ENCODE measurements around the gene CMTM4.
"Not testable (repeated sequence)": the region's sequence is repeated elsewhere in the genome, so short reads cannot be mapped to it uniquely, and the experiment has no call there.

CMTM4 gene

DNA sequence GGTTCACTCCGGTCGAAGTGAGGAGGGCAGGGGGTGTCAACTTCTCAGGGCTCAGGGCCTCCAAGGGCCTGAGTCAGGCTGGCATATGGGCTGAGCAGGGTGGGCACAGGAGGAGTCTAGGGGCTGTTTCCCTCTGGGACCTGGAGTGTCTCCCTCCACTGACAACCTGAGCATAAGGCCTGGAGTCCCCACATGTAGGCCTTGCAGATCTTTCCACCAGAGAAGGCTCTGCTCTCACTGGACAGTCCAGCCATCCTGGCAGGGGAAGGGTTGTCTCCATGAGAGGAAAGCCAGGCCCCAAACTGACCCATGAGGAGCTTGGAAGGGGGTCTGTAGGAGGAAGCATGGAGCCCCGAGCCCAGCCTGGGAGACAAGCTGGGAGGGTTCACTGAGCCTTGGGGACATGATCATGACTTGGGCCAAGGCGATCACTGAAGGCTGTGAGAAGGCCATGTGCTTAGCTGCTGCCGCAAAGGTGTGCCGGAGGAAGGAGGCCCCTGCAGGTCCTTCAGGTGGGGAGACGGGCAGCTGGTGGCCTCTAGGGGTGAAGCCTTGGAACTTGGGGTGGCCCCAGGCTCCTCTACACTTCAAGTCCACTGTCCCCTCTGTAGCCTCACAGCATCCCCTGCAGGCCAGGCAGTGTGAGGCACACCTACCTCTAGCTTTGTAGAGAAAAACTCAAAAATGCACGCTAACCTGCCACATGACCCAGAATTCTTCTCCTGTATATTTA lies 107.4 kb downstream of the CMTM4 start:
- DNase-seq, result peak; percentile 18

DNA sequence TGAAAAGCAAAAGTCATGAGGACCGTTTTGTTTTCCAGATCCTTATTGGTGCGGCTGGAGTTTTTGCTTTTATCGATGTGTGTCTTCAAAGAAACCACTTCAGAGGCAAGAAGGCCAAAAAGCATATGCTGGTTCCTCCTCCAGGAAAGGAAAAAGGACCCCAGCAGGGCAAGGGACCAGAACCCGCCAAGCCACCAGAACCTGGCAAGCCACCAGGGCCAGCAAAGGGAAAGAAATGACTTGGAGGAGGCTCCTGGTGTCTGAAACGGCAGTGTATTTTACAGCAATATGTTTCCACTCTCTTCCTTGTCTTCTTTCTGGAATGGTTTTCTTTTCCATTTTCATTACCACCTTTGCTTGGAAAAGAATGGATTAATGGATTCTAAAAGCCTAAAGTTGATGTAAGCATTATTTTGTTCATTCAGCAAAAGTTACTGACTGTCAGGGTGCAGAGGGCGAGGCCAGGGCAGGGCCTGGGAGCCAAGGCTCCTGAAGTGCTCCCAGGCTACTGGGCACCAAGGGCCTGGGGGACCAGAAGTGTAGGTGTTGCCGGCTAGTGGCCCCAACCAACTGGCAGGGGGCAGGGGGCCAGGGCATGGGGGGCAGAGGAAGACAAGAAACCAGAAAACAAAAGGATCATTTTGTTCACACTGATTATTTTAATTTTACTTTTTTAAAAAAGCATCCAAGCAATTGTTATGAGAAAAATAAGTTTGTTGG lies 108.5 kb downstream of the CMTM4 start:
- no peak for DNase-seq

DNA sequence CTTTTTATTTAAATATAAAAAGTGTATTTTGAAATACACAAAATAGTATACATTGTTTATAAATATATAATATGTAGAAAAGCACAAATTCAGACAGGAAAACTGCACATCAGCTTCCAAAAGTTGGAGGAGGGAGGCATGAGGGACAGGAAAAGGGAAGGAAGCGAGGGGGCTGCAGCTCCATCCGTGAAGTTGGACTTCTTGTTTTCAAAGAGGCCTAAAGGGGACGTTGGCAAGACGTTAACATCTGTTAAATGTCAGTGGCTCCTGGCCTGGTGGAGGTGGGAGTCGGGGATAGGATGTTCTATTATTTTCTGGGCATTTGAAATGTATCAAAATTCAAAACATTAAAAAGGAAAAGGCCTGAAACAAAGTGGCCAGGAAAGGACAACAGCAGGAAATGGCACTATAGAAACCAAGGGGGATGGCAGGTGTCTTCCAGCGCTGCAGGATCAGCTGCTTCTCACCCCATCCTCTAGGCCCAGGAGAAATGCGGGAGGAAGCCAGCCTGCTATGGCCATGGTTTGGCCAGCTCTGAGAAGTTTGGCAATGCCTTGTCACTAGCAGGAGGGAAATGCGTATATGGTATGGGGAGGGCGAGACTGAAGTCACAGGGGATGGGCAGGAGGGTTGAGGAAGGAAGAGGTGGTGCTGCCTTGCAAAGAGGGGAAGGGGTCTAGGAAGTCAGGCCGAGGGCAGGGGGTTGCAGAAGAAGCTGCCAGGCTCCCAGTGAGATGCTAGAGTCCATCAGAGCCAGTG lies 110.9 kb downstream of the CMTM4 start:
- DNase-seq, result no peak

DNA sequence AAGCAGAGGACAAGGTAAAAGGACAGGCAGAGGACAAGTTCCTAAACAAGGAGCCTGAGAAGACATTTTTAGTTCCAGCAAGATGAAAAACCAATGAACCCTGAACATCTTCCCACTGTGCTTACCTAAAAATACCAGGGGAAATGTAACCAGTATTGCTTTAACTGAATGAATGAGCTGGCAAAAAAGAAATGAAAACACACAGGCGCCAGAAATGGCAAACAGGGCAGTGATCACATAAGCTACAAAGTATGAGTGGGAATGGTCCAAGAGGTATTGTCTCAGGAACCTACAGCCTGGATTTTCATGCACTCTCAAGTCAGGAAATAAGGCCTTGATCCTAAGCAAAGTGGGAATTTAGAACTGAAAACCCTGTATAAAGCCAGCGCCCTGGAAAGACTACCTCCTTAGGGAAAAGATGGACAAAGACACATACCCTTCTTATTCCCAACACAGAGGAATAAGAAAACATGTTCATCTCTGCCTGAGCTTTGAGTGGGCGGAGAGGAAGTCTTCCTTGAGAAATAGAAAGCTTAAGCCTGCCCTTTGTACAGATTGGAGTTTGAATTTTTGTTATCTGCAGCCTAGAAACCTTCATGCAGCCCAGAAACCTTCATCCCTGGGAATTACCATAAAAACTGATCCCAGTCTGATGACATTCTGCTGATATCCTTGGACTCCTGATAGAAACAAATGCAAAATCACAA lies 115.1 kb downstream of the CMTM4 start:
- no peak for DNase-seq

DNA sequence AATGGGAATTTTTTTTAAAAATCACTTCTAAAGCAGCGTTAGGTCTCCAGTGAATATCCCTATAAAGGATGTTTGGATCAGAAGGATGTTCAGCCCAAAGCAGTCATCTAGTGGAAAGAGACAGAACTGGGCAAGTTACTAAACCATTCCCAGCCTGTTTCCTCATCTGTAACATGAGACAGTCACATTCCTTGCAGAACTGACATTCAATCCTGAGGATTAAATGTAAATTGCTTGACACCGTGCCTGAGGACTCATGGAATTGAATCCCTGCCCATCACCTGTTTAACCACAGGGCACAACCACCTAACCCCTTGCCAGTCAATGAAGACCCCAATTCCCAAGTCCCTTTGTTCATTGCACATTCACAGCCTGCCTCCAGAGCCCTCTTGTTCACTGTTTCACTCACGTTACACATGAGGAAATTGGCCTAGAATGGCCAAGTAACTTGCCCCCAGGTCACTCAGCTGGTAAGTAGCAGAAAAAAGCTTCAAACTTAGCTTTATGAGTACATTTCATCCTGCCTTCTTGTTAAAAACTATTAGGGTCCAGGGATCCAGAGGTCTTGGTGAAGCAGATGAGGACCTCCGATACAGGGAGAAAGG lies 115.8 kb downstream of the CMTM4 start:
- no peak for DNase-seq

DNA sequence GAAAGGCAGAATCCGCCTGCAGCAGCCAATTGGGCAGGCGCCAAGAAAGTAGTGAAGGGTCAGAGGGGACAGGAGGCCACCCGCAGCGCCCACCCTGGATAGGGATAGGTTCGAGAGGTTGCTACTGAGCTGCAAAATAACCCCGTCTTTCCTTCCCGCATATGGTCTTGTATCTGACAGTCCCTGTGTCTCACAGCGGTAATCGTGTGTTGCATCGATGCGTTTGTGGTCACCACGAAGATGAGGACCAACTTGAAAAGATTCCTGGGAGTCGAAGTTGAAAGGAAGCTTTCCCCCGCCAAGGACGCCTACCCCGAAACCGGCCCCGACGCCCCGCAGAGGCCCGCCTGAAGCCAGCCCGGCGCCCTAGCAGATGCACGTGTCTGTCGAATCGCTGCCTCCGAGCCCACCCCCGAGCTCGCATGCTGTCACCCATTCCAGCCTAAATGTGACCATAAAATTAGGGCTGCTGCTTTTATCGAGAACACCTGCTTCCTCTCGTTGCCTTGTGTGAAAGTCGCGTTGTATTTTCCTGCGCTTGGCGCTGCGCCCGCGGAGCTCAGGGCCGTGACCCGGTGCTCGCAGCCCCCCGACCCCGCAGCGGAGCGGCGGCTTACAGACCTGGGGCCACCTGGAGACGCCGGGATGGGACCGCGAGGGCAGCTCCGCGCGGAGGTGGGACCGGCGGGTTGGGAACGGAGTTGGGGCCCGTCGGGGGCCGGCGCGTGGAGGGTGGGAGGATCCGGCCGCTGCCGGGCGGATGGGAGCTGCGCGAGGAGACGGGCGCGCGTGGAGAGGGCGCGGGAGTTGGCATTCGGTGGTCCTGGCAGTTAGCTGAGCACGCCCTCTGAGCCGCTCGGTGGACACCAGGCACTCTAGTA lies 117.7 kb downstream of the CMTM4 start, which contains the start of gene CMTM2:
CMTM2 (plus strand) TSS at position 813 of the 881 bp plus-strand sequence. CDS start 145 bp downstream, outside the sequence.
- no peak for DNase-seq

DNA sequence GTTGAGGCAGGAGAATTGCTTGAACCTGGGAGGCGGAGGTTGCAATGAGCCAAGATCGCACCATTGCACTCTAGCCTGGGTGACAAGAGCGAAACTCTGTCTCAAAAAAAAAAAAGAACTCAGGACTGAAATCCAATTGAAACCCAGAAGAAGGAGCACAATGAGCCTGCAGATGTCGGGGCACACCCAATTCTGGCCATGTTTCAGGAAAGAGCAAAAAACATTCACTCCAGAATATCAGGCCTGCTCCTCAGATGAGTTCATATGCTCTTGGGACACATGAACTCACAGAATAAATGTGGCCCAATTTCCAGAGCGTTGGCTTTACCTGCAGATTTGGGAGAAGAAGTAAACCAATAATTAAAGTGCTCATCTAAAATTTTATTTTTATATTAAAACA lies 120.2 kb downstream of the CMTM4 start:
- DNase-seq, result no peak

DNA sequence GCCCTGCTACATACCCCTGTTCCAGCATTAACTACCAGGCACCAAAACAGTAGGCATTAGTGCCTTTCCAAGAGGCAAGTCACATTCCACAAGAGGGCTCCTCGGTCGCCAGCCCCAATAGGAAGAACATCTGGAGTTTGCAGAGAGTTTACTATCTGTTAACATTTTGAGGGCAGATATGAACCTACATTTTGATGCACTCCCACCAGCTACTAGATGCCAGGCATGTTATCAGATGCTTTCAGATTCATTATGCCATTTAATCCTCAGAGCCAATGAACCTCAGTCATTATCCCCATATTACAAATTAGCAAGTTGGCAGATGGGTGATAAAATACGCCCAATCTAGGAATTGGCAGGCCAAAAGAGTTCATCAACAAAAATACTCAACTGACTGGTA lies 121.5 kb downstream of the CMTM4 start:
- DNase-seq, result no peak

DNA sequence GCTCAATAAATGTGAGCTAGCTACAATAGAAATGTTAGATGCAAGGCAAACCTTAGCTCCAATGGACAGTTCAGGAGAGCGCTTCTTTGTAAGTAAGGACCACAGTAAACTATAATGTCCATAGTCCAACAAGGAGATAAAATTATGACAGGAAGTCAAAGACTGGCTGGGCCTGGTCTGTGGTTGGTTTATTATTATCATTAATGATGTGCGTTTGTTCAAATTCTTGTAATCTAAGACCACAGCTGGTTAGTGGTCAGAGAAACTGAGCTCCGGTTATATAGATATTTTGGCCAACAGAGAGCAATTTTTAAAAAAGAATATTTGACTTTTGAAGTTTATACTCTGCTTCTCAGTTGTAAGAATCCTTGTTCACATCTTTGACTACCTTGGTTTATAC lies 122.0 kb downstream of the CMTM4 start:
- DNase-seq, result no peak

DNA sequence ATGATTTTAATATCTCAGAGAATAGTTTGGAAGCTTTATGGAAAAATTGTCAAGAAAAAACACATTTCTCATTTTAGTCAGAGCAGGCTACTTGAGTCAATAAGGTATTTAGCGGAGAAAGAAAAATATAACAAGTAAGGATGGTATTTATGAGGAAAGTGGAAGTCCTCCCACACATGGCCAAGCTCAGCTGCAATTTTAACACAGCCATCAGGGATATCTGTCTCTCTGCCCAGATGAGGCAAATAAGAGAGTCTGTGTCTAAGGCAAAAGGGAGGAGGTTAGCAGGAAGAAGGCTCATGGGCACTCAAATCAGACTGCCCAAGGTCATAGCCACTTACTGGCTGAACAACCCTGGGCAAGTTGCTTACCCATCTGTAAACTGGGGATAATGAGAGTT lies 122.5 kb downstream of the CMTM4 start:
- no peak for DNase-seq

DNA sequence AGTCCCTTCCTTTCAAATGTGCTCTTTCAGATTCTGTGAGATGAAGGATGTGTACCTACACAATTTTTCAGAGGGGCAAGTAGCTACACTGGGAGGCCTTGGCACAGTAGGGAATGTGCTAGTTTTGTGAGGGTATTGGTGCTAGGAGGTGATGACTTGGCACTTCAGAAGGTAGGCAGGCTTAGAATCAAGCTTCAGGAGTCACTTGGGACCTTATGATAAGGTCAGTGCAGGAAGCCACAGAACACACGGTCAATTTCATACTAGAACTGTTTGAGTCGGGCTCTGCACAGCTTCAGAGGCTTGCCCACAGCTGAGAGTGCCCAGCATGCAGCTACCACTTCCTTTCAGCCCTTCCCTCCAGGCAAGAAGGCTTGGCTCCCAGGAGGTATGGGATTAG lies 124.2 kb downstream of the CMTM4 start:
- no peak for DNase-seq

DNA sequence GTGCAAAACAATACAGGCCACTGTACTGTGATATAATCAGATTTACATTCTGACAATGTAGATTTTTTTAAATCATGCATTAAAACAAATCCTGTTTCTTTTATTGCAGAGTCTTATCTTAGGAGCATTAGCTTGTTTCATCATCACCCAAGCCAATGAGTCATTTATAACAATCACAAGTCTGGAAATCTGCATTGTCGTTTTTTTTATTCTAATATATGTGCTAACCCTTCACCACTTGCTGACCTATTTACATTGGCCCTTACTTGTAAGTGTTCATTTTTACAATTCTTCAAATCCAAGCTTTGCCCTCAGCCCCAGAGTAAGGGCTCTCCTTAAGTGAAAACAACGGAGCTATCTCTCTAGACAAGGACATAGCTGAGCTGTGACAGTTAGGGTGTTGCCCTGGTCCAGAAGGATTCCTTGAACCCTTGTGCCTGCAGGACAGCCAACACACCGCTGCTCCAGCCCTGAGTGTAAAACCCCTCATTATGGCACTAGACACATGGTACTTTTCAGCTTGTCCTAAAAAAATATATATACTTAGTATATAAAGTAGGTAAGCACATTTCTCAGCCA lies 126.6 kb downstream of the CMTM4 start:
- no peak for DNase-seq

DNA sequence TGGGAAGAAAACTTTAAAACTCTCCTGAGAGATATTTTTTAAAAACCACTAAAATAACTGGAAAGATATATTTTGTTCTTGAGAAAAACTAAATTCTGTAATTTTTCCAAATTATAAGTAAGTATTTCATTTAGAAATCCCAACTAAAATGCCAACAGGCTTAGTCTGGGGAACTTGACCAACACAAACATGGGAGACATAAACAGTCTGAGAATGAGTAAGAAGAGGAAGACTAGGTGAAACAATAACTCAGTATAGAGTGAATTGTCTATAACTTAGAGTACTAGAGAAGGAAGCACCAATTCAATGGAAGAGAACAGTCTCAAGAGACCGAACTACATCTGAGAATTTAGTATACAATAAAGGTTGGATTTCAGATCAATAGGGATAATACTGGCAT lies 127.4 kb downstream of the CMTM4 start:
- DNase-seq, result no peak

DNA sequence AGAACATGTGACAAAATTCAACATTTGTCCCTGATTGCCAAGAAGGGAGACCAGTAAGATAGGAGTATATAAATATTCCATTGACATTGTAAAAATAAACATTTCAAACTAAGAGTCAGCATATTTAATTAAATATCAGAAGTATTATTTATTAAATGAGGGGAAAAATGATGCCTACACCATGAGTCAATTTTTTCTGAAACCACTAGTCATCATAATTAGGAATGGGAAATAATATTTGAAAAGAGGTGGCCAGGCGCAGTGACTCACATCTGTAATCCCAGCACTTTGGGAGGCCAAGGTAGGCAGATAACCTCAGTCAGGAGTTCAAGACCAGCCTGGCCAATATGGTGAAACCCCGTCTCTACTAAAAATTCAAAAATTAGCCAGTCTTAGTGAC lies 128.2 kb downstream of the CMTM4 start:
- DNase-seq, result no peak

DNA sequence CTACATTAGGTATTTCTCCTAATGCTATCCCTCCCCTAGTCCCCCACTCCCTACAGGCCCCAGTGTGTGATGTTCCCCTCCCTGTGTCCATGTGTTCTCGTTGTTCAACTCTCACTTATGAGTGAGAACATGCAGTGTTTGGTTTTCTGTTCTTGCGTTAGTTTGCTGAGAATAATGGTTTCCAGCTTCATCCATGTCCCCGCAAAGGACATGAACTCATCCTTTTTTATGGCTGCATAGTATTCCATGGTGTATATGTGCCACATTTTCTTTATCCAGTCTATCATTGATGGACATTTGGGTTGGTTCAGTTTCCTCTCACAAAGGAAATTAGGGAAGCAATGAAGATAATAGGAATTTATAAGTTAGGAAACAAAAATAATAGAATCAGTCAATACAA lies 129.3 kb downstream of the CMTM4 start:
- DNase-seq, result not testable (repeated sequence)

DNA sequence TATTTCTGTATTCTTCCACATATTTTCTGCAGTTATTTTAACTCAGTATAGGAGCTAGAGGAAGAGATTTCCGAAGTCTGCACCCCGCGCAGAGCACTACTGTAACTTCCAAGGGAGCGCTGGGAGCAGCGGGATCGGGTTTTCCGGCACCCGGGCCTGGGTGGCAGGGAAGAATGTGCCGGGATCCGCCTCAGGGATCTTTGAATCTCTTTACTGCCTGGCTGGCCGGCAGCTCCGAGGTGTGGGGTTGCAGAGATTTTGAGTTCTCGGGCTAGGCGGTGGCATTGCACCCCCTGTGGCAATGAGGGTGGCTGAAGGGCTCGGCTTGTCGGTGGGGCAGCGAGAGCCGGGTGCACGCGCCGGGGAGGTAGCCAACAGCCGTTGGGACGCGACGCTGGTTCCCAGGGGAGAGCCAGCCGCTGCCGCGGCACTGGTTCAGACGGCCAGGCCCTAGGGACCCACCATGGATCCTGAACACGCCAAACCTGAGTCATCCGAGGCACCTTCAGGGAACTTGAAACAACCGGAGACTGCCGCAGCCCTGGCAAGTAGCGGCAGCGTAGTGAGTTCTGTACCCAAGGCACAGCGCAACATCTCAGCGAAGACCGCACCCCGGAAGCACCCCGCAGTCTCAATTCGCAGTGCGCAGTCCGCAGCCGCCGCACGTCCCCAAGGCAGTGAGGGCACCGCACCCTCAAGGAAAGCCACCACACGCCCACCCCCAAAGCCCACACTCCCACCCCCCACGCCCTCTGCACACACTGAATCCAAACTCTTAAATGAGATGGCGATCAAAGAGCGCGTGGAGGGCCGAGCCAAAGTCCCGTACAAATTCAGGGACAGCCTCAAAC lies 130.3 kb downstream of the CMTM4 start, which contains the start of gene CMTM1:
CMTM1 (plus strand) TSS at position 389 of the 851 bp plus-strand sequence; CDS start at position 464, 75 bp downstream.
- DNase-seq, result no peak
